ENCODE results near the gene ALG12. TPM values are rescaled to one million over a fixed set of nuclear protein-coding genes. Genes with fewer than 3 reads are reported as not detected.

Gene ALG12
- total RNA-seq, 1 donor from 2014 or later: 25.9 TPM

- peaks cover 40% of the 10 kb centered on the region for H3K36me3 ChIP-seq
- peak overlapping the region; percentile 95 for H3K4me3 ChIP-seq
- intact Hi-C loops (cut with DNase I): no loop called here
- TF ChIP-seq CTCF (IDR thresholded peaks at IDR 0.05): no peak
- H3K27ac ChIP-seq: peak overlapping the region; percentile 90
- DNase-seq: peak; percentile 52
- H3K4me1 ChIP-seq: peaks cover 72% of the 10 kb centered on the region
- H3K9me3 ChIP-seq: no peaks in the 10 kb centered on the region
- no peaks in the 10 kb centered on the region for H3K27me3 ChIP-seq (ENCODE audit: low read depth)
- ATAC-seq: no peak
Observed at GRCh38 chr22:49965091-49966040, 47.1 kb upstream of the ALG12 start.

GRCh38 chr22:49964136-49965090, 46.2 kb upstream of the ALG12 start:
- H3K27me3 ChIP-seq (ENCODE audit: low read depth): no peaks in the 10 kb centered on the region
- no peak for TF ChIP-seq CTCF (IDR thresholded peaks at IDR 0.05)
- intact Hi-C loops (cut with DNase I): no loop called here
- DNase-seq: peak; percentile 50
- no peak for ATAC-seq
- H3K4me3 ChIP-seq: peak overlapping the region; percentile 95
- H3K36me3 ChIP-seq: peaks cover 40% of the 10 kb centered on the region
- peaks cover 70% of the 10 kb centered on the region for H3K4me1 ChIP-seq
- peak overlapping the region; percentile 94 for H3K27ac ChIP-seq
- no peaks in the 10 kb centered on the region for H3K9me3 ChIP-seq

GRCh38 chr22:49963647-49964026, 45.4 kb upstream of the ALG12 start:
- Histone ChIP-seq H3K4me3 (peak overlapping the region; percentile 95), H3K36me3 (peaks cover 40% of the 10 kb centered on the region), H3K9me3 (no peaks in the 10 kb centered on the region), H3K4me1 (peaks cover 75% of the 10 kb centered on the region), H3K27me3 (ENCODE audit: low read depth) (no peaks in the 10 kb centered on the region), H3K27ac (peak overlapping the region; percentile 94)
- no peak for TF ChIP-seq CTCF (IDR thresholded peaks at IDR 0.05)
- DNase-seq (peak; percentile 45), ATAC-seq (no peak)
- intact Hi-C loops (cut with DNase I): no loop called here

GRCh38 chr22:49962751-49963646, 44.8 kb upstream of the ALG12 start:
- H3K36me3 ChIP-seq: peaks cover 40% of the 10 kb centered on the region
- intact Hi-C loops (cut with DNase I): no loop called here
- no peaks in the 10 kb centered on the region for H3K27me3 ChIP-seq (ENCODE audit: low read depth)
- peak overlapping the region; percentile 94 for H3K27ac ChIP-seq
- DNase-seq: peak; percentile 55
- no peaks in the 10 kb centered on the region for H3K9me3 ChIP-seq
- no peak for ATAC-seq
- peak overlapping the region; percentile 95 for H3K4me3 ChIP-seq
- peaks cover 75% of the 10 kb centered on the region for H3K4me1 ChIP-seq
- no peak for TF ChIP-seq CTCF (IDR thresholded peaks at IDR 0.05)

All from lower lobe of right lung (tissue), 2 donors.